A549 (cell line): ENCODE data around the gene ZFPM1. TPM values are rescaled to one million over a fixed set of nuclear protein-coding genes. Genes with fewer than 3 reads are reported as not detected.

ENCODE experiments used
- ATAC-seq, 2 experiments: fragments of 200-7000 bp in 1 of 2; fragments of >200 bp in 1 of 2; cut with Nextera tagmentation in 1 of 2; cut with Tn5 transposase in 1 of 2; 3 replicates each; pipeline versions ENCODE4 v1.8.0 to v1.9.1; 2018 to 2020; ENCODE audit warnings: mild to moderate bottlenecking in 1 of 2, moderate library complexity in 1 of 2
- CTCF ChIA-PET: fragments of 300-600 bp; sonication (Branson Sonifier 250); formaldehyde crosslinking; extraction: SDS; loops from one replicate; lab custom pipeline; 2021; ENCODE audit warnings: antibody characterized with exemption, inconsistent platforms; lab: Yijun Ruan, JAX
- POLR2A ChIA-PET: fragments of 350-600 bp; formaldehyde crosslinking; extraction: SDS; loops from one replicate; lab custom pipeline; 2021; ENCODE audit warnings: antibody characterized with exemption, inconsistent platforms; lab: Yijun Ruan, JAX
- DNase-seq, 2 experiments: peaks; one replicate each; pipeline versions ENCODE4 v3.0.0 to v3.0.0-alpha.2; 2011 to 2016; ENCODE audit warnings: low read depth in 1 of 2, low spot score in 1 of 2
- FAIRE-seq: peaks from 2 replicates; lab custom pipeline; 2011; peaks lifted over from hg19 to GRCh38; lab: Jason Lieb, UNC
- H3K27ac ChIP-seq, 2 experiments: fragments of >200 bp; sonication (Bioruptor Twin); formaldehyde crosslinking; 3 replicates each; pipeline ENCODE4 v1.5.1; 2016 to 2017
- H3K4me1 ChIP-seq: fragments of >200 bp; sonication (Bioruptor Twin); formaldehyde crosslinking; 3 replicates; pipeline ENCODE4 v1.6.1; 2016
- H3K4me2 ChIP-seq: fragments of >200 bp; sonication (Bioruptor Twin); formaldehyde crosslinking; 3 replicates; pipeline ENCODE4 v1.6.1; 2016
- H3K4me3 ChIP-seq: fragments of >200 bp; sonication (Bioruptor Twin); formaldehyde crosslinking; 3 replicates; pipeline ENCODE4 v1.5.1; 2016
- H3K9me3 ChIP-seq: fragments of >200 bp; sonication (Bioruptor Twin); formaldehyde crosslinking; 3 replicates; pipeline ENCODE4 v1.6.1; 2016
- BCL3 ChIP-seq: fragments of >200 bp; sonication (Bioruptor Twin); formaldehyde crosslinking; IDR thresholded peaks from 3 replicates; pipeline ENCODE4 v1.6.1; 2016
- CTCF ChIP-seq: fragments of >200 bp; sonication (Bioruptor Twin); formaldehyde crosslinking; IDR thresholded peaks from 3 replicates; pipeline ENCODE4 v1.5.1; 2016
- EP300 ChIP-seq, 2 experiments: fragments of >200 bp; sonication (Bioruptor Twin); formaldehyde crosslinking; IDR thresholded peaks; 2 replicates in 1 of 2; 3 replicates in 1 of 2; pipeline ENCODE4 v1.6.1; 2016 to 2017
- ESRRA ChIP-seq: fragments of 150-350 bp; IDR thresholded peaks from 2 replicates; pipeline ENCODE4 v1.6.1; 2014; ENCODE audit warnings: mild to moderate bottlenecking, low read length, borderline replicate concordance
- GATA3 ChIP-seq: IDR thresholded peaks from 2 replicates; pipeline ENCODE4 v1.6.1; 2012; ENCODE audit warnings: borderline replicate concordance
- HOXB13 ChIP-seq: fragments of 250-450 bp; sonication (Bioruptor Pico); IDR thresholded peaks from 2 replicates; pipeline ENCODE4 v1.5.0; 2020; ENCODE audit warnings: low read depth, mild to moderate bottlenecking, moderate library complexity
- JUNB ChIP-seq: fragments of >200 bp; sonication (Bioruptor Twin); formaldehyde crosslinking; IDR thresholded peaks from 2 replicates; pipeline ENCODE4 v1.6.1; 2016
- MAFK ChIP-seq: fragments of 450-650 bp; IDR thresholded peaks from 2 replicates; pipeline ENCODE4 v1.6.1; 2014; ENCODE audit not compliant: partially characterized antibody
- MAZ ChIP-seq: fragments of 150-350 bp; IDR thresholded peaks from 2 replicates; pipeline ENCODE4 v1.6.1; 2014; ENCODE audit warnings: antibody characterized with exemption, low read depth, low read length, borderline replicate concordance
- PBX3 ChIP-seq: IDR thresholded peaks from 2 replicates; pipeline ENCODE4 v1.6.1; 2012
- RNF2 ChIP-seq: fragments of 200-600 bp; sonication (generic); IDR thresholded peaks from 2 replicates; pipeline ENCODE4 v1.6.1; 2016; ENCODE audit warnings: low read depth, mild to moderate bottlenecking, antibody characterized with exemption, moderate library complexity, borderline replicate concordance
- TP53 ChIP-seq: fragments of 250-450 bp; sonication (Bioruptor Pico); IDR thresholded peaks from 2 replicates; pipeline ENCODE4 v1.5.0; 2021; ENCODE audit warnings: mild to moderate bottlenecking, moderate library complexity
- USF2 ChIP-seq: fragments of 450-650 bp; IDR thresholded peaks from 2 replicates; pipeline ENCODE4 v1.6.1; 2014; ENCODE audit warnings: antibody characterized with exemption
- WGBS: methylation state at CpG from one replicate; pipeline ENCODE4 v1.1.6; 2017; ENCODE audit errors: missing lambda C conversion rate; 5-methylcytosine and 5-hydroxymethylcytosine counted together
- polyA plus RNA-seq, 4 experiments: library from polyadenylated mRNA; depleted of rRNA in 3 of 4; stranded (reverse); fragments of >200 nt; fragmentation: RNase III in 1 of 4; extraction: RNeasy Plus Mini Kit Qiagen cat#74134 plus additional on column Dnase treatment in 1 of 4; gene quantifications; 2 replicates in 3 of 4; 3 replicates in 1 of 4; pipeline ENCODE4 v1.2.3, GENCODE V29; 2011 to 2017

ZFPM1 gene
- polyA plus RNA-seq, 2 of the 4 experiments (the other 2 are of a cell fraction), result 0.36 to 2.5 TPM

GRCh38 chr16:88453611-88454522 is 787 bp downstream of the ZFPM1 start:
- H3K27ac ChIP-seq, result peak overlapping the region; percentile 78 to 90
- peak in 1 of 2 experiments; percentile 0; a peak in 1 of 6 replicates for ATAC-seq
- H3K4me1 ChIP-seq, result peaks cover 34% of the 10 kb centered on the region
- no peak for TF ChIP-seq TP53 (CRISPR knock-in tag)
- TF ChIP-seq MAFK, result no peak
- TF ChIP-seq JUNB, result no peak
- TF ChIP-seq GATA3, result peak; percentile 55; the same call in 1 of the 2 replicates
- no peaks in the 10 kb centered on the region for H3K9me3 ChIP-seq
- POLR2A ChIA-PET, result interaction anchor here (1.0 kb wide), 1 partner anchor 116 kb away, joined by 4 read pairs; the partner anchor contains the start of gene ZC3H18
- WGBS, result 6% methylated on average over 16 of the region's 89 CpGs
- CTCF ChIA-PET, result interaction anchor here (0.8 to 1.9 kb wide), 4 partner anchors 17 to 208 kb away, joined by 3 to 7 read pairs (median 4); no protein-coding TSS in a partner anchor
- peak overlapping the region; percentile 83 for H3K4me2 ChIP-seq
- H3K4me3 ChIP-seq, result peak overlapping the region; percentile 88
- no peak for FAIRE-seq
- DNase-seq, result no peak

GRCh38 chr16:88454523-88454947 is 1.5 kb downstream of the ZFPM1 start:
- POLR2A ChIA-PET, result no interaction called here
- TF ChIP-seq EP300 (IDR thresholded peaks at IDR 0.05) (no peak), ESRRA (no peak), TP53 (CRISPR knock-in tag) (0 out of 2 replicates have a peak, but pooled peaks have one; percentile 23)
- peak overlapping the region; percentile 83 for H3K4me2 ChIP-seq
- peak; percentile 3 to 31; a peak in 4 of 6 replicates for ATAC-seq
- FAIRE-seq, result no peak
- peak overlapping the region; percentile 73 to 90; a peak in 4 of 6 replicates for H3K27ac ChIP-seq
- peak overlapping the region; percentile 88 for H3K4me3 ChIP-seq
- H3K4me1 ChIP-seq, result peaks cover 34% of the 10 kb centered on the region
- peak; percentile 46 to 60 for DNase-seq
- 60% methylated on average over 23 of the region's 27 CpGs for WGBS
- CTCF ChIA-PET, result interaction anchor here (0.8 to 1.9 kb wide), 4 partner anchors 17 to 208 kb away, joined by 3 to 7 read pairs (median 4); no protein-coding TSS in a partner anchor
- H3K9me3 ChIP-seq, result no peaks in the 10 kb centered on the region

- POLR2A ChIA-PET, result no interaction called here
- H3K27ac ChIP-seq, result peak overlapping the region; percentile 73 to 90
- no peak for FAIRE-seq
- no peak for TF ChIP-seq HOXB13 (CRISPR knock-in tag)
- no peak for TF ChIP-seq USF2
- no peak for TF ChIP-seq BCL3
- peak; percentile 28; the same call in 2 of the 3 replicates for TF ChIP-seq CTCF
- peak; percentile 79 for TF ChIP-seq GATA3
- peak; percentile 37; the same call in 1 of the 2 replicates for TF ChIP-seq TP53 (CRISPR knock-in tag)
- TF ChIP-seq RNF2, result no peak
- no peak for TF ChIP-seq PBX3
- TF ChIP-seq MAZ, result no peak
- TF ChIP-seq, all 56 proteins: peak for 3
- Histone ChIP-seq H3K9me3 (no peaks in the 10 kb centered on the region), H3K4me1 (peaks cover 34% of the 10 kb centered on the region), H3K4me2 (peak overlapping the region; percentile 83), H3K4me3 (peak overlapping the region; percentile 88)
- 15% methylated on average over 43 of the region's 68 CpGs for WGBS
- DNase-seq, result peak; percentile 55 to 62
- ATAC-seq, result peak; percentile 3 to 9; a peak in 2 of 6 replicates
- CTCF ChIA-PET, result interaction anchor here (1.4 kb wide), 1 partner anchor 55 kb away, joined by 4 read pairs; no protein-coding TSS in a partner anchor
Measured at GRCh38 chr16:88455610-88456355, 2.7 kb downstream of the ZFPM1 start.
